Measurements from ENCODE around the gene CKM.
"Not testable (repeated sequence)": the region's sequence is repeated elsewhere in the genome, so short reads cannot be mapped to it uniquely, and the experiment has no call there.

The CKM gene

DNA sequence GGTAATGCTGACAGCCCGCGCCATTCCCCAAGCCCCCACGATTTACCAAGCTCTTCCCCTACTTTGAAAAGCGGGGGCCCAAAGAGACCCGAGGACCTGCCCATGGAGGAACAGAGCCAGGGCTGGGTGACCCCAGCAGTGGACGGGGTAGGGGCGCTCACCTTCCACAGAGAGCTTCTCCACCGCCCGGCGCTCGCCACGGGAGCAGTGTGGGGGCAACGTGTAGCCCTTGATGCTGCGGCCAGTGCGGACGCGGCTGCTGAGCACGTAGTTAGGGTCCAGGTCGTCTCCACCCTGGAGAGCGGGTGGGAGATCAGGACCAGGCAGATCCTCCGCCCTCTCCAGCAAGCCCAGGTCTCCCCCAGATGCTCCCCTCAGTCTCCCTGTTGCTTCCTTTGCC is 7.4 kb downstream of the CKM start:
- Mint-ChIP-seq H3K36me3 (ENCODE audit: low read depth) (no peaks in the 10 kb centered on the region), H3K4me1 (ENCODE audit: low read depth) (no peaks in the 10 kb centered on the region), H3K9me3 (no peaks in the 10 kb centered on the region), H3K27me3 (ENCODE audit: low read depth) (peaks cover 20% of the 10 kb centered on the region), H3K4me3 (no peak overlapping the region), H3K27ac (no peak overlapping the region)

DNA sequence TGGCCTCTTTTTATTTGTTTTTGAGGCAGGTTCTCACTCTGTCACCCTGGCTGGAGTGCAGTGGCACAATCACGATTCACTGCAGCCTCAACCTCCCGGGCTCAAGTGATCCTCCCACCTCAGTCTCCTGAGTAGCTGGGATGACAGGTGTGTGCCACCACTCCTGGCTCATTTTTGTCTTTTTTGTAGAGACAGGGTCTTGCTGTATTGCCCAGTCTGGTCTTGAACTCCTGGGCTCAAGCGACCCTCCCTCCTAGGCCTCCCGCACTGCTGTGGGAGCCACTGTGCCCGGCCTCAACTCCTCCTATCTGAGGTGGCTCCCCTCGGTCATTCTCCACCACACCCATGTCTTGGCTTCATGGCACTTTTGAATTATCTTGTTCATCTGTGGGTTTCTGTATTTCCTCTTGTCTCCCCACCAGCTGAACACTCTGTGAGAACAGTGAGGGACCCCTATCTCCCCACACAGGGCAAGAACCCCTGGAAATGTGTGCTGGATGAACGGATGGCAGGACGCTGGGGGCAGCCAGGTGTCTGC is 7.9 kb downstream of the CKM start:
- H3K9me3 Mint-ChIP-seq: no peaks in the 10 kb centered on the region
- no peak overlapping the region for H3K4me3 Mint-ChIP-seq

DNA sequence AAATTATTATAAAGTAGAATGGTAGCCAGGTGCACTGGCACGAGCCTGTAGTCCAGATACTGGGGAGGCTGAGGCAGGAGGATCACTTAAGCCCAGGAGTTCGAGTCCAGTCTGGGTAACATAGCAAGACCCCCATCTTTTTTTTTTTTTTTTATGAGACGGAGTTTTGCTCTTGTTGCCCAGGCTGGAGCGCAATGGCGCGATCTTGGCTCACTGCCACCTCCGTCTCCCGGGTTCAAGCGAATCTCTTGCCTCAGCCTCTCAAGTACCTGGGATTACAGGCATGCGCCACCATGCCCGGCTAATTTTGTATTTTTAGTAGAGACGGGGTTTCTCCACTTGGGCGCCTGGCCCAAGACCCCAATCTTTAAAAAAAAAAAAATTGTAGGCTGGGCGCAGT is 10.4 kb downstream of the CKM start:
- not testable (repeated sequence) for H3K27ac Mint-ChIP-seq; H3K9me3 Mint-ChIP-seq; H3K4me1 Mint-ChIP-seq (ENCODE audit: low read depth); H3K4me3 Mint-ChIP-seq; H3K36me3 Mint-ChIP-seq (ENCODE audit: low read depth)
- H3K27me3 Mint-ChIP-seq (ENCODE audit: low read depth): peaks cover 16% of the 10 kb centered on the region

More for the DNA sequence above, 7.9 kb downstream of the CKM start:
- Mint-ChIP-seq H3K27ac (no peak overlapping the region), H3K36me3 (ENCODE audit: low read depth) (no peaks in the 10 kb centered on the region), H3K4me1 (ENCODE audit: low read depth) (no peaks in the 10 kb centered on the region), H3K27me3 (ENCODE audit: low read depth) (peaks cover 20% of the 10 kb centered on the region)

DNA sequence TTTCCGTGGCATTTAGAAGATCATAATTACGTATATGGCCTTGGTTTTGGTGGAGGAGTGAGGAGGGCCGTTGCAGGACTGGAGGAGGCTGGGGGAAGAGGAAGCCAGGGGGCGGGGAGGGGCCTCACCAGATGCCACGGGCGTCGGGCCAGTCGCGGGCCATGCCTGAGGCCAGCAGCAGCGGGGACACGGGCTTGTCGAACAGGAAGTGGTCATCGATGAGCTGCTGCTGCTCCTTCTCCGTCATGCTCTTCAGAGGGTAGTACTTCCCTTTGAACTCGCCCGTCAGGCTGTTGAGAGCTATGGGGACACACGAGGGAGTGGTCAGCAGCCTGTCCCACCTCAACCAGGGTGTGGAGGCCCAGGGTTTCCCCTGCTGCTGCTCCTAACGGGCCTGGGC is 11.1 kb downstream of the CKM start:
- H3K4me1 Mint-ChIP-seq (ENCODE audit: low read depth): no peaks in the 10 kb centered on the region
- no peaks in the 10 kb centered on the region for H3K9me3 Mint-ChIP-seq
- peaks cover 11% of the 10 kb centered on the region for H3K27me3 Mint-ChIP-seq (ENCODE audit: low read depth)
- no peaks in the 10 kb centered on the region for H3K36me3 Mint-ChIP-seq (ENCODE audit: low read depth)
- H3K4me3 Mint-ChIP-seq: no peak overlapping the region
- no peak overlapping the region for H3K27ac Mint-ChIP-seq

DNA sequence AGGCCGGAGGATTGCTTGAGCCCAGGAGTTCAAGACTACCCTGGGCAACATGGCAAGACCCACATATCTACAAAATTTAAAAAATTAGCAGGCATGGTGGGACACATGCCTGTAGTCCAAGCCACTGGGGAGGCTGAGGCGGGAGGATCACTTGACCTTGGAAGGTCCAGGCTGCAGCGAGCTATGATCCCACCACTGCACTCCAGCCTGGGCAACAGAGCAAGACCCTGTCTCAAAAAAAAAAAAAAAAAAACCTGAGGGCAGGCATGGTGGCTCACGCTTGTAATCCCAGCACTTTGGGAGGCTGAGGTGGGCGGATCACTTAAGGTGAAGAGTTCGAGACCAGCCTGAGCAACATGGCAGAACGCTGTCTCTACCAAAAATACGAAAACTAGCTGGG is 13.4 kb downstream of the CKM start:
- not testable (repeated sequence) for H3K4me3 Mint-ChIP-seq

DNA sequence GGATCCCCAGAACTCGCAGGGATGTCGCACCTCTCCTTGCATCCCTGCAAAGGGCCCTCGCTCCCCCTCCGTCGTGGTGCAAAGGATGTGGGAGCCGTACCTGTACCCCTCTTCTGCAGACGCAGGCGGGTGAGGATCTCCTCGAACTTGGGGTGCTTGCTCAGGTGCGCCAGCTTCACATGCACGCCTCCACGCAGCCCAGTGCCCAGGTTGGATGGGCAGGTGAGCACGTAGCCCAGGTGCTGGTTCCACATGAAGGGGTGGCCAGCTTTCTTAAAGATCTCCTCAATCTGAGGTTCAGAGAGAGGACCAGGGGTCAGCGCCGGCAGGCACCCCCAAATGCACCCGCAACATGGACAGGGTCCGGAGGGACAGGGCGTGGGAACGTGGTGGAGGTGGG is 15.3 kb downstream of the CKM start:
- Mint-ChIP-seq H3K9me3 (no peaks in the 10 kb centered on the region), H3K36me3 (ENCODE audit: low read depth) (peaks cover 1% of the 10 kb centered on the region), H3K4me1 (ENCODE audit: low read depth) (no peaks in the 10 kb centered on the region), H3K27ac (no peak overlapping the region), H3K4me3 (no peak overlapping the region), H3K27me3 (ENCODE audit: low read depth) (no peaks in the 10 kb centered on the region)

More for the DNA sequence above, 13.4 kb downstream of the CKM start:
- not testable (repeated sequence) for H3K36me3 Mint-ChIP-seq (ENCODE audit: low read depth); H3K27me3 Mint-ChIP-seq (ENCODE audit: low read depth); H3K9me3 Mint-ChIP-seq; H3K4me1 Mint-ChIP-seq (ENCODE audit: low read depth); H3K27ac Mint-ChIP-seq

DNA sequence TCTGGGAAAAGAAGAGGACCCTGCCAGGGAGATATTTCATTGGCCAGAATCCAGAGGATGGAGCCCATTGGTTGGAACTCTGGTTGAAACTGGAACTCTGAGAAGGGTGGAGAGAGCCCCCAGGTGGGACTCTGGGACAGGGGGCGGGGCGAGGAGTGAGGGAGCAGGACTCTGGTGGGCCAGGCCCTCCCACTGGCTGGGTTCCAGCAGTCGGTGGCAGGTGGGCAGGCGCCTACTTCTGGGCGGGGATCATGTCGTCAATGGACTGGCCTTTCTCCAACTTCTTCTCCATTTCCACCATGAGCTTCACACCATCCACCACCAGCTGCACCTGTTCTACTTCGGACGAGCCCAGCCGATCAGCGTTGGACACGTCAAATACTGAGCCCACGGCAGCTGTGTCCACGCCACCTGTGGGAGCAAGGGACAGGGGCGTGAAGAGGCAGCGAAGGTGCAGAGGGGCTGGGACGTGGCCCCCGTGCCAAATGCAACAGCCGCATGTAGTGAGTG is 16.1 kb downstream of the CKM start:
- Mint-ChIP-seq H3K4me3 (no peak overlapping the region), H3K36me3 (ENCODE audit: low read depth) (peaks cover 1% of the 10 kb centered on the region), H3K27me3 (ENCODE audit: low read depth) (no peaks in the 10 kb centered on the region), H3K9me3 (no peaks in the 10 kb centered on the region), H3K27ac (no peak overlapping the region), H3K4me1 (ENCODE audit: low read depth) (no peaks in the 10 kb centered on the region)

DNA sequence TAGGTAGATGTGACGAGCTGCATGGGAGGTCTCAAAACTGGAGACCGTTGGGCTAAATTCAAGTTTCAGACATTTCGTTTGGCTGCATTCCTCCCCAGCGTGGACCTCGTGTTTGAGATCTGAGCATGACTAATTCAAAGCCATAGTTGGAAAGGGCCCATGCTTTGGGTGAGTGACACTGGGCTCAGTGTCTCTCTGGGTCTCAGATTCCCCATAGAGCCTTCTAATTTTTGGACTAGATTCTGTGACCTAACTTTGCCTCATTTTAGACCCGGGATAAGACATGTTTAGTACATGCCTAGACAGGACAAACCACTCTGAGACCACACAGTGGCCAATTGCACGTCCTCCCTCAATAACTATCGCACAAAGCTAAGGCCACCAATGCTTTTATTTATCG is 16.6 kb downstream of the CKM start:
- H3K4me1 Mint-ChIP-seq (ENCODE audit: low read depth): no peaks in the 10 kb centered on the region
- peaks cover 1% of the 10 kb centered on the region for H3K36me3 Mint-ChIP-seq (ENCODE audit: low read depth)
- no peaks in the 10 kb centered on the region for H3K9me3 Mint-ChIP-seq
- H3K27me3 Mint-ChIP-seq (ENCODE audit: low read depth): no peaks in the 10 kb centered on the region
- no peak overlapping the region for H3K4me3 Mint-ChIP-seq
- no peak overlapping the region for H3K27ac Mint-ChIP-seq

DNA sequence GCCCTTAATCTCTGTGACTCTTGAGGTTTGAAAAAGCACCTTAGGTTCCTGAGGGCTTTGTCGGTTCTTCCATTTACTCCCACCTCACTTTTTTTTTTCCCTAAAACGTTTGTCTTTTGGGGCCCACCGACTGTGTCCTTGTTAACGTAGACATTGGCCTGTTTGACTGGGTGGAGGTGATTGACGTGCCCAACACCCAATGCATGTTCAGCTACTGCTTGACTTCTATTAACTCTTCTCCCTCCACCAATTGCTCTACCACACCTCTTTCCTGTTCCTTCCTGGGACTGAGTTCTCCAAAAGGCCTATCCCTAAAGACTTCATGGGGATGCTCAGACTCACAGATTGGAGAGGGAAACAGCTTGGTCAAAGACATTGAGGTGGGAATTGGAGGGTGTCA is 17.3 kb downstream of the CKM start:
- Mint-ChIP-seq H3K9me3 (no peaks in the 10 kb centered on the region), H3K36me3 (ENCODE audit: low read depth) (peaks cover 1% of the 10 kb centered on the region), H3K4me1 (ENCODE audit: low read depth) (no peaks in the 10 kb centered on the region), H3K27me3 (ENCODE audit: low read depth) (no peaks in the 10 kb centered on the region), H3K27ac (no peak overlapping the region), H3K4me3 (no peak overlapping the region)

DNA sequence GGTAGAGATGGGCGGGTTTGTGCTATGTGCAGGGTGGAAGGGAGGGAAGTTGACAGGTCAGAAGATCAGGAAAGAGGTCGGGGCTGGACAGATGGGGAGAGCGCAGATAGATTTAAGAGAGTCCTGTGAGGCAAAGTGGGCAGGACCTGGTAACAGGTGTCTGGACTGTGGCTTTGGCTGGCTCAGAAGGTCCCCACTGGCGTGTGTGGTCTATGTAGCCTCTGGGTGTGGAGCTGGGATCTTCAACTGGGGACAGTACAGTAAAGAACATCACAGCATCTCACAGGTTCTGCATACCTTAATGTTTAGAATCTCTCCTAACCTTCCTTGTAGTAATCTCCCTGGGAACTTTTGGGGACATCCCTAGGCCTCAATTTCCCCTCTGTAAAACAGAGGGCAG is 17.7 kb downstream of the CKM start:
- H3K27ac Mint-ChIP-seq: no peak overlapping the region
- H3K4me3 Mint-ChIP-seq: no peak overlapping the region
- H3K27me3 Mint-ChIP-seq (ENCODE audit: low read depth): no peaks in the 10 kb centered on the region
- no peaks in the 10 kb centered on the region for H3K9me3 Mint-ChIP-seq
- H3K4me1 Mint-ChIP-seq (ENCODE audit: low read depth): no peaks in the 10 kb centered on the region
- H3K36me3 Mint-ChIP-seq (ENCODE audit: low read depth): peaks cover 4% of the 10 kb centered on the region

DNA sequence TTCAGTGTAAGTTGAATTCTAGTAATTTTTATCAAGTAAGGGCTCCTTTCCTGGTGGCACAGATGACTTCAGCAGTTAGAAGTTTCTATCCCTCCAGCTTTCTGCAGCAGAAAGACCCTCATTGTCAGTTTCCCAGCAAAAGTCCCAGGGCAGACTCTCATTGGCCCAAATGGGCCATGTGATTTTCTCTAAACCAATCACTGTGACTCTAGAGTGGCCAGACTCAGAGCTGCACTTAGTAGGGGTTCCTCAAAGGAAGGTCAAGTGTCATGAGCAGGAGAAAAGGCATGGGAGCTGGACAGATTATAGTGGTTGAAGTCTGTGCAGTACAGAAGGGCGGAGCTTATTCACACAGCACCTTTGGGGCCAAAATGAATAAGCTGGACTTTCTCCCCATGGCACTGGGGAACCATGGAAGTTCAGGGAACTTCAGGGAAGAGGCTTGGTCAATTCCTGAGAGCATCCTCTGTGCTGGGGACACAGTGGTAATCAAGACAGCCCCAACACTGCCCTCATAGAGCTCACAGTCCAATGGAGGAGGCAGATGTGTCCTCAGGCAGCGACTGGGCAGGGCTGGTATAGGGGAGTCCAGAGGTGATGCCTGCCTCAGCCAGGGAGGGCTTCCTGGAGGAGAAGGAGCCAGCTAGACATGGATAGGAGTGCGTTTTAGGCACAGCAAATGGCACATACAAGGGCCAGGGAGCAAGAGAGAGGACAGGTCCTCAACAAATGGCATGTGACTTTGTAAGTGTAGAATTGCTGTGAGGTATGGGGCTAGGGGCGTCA is 18.3 kb downstream of the CKM start:
- Mint-ChIP-seq H3K36me3 (ENCODE audit: low read depth) (peaks cover 4% of the 10 kb centered on the region), H3K27ac (no peak overlapping the region), H3K4me1 (ENCODE audit: low read depth) (no peaks in the 10 kb centered on the region), H3K9me3 (no peaks in the 10 kb centered on the region), H3K4me3 (no peak overlapping the region), H3K27me3 (ENCODE audit: low read depth) (no peaks in the 10 kb centered on the region)

DNA sequence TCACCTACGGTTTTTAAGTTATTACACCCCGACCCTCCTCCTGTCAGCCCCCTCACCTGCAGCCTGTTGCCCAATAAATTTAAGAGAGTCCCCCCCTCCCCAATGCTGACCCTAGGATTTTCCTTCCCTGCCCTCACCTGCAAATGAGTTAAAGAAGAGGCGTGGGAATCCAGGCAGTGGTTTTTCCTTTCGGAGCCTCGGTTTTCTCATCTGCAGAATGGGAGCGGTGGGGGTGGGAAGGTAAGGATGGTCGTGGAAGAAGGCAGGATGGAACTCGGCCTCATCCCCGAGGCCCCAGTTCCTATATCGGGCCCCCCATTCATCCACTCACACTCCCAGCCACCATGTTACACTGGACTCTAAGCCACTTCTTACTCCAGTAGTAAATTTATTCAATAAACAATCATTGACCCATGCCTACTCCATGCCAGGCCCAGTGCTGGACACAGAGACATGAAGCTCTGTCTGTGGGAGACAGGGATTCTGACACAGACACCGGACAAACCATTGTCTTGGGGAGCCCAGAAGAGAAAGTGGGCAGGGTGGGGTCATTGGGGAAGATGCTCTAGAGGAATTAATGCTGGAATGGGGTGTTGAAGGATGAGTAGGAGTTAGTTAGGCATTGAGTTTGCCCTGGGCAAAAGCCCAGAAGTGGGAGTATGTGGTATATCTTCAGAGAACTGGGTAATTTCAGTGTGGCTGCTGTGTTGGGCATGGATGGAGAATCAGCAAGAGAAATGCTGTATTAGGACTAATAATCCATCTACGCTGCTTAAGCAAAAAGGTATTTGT is 19.2 kb downstream of the CKM start:
- Mint-ChIP-seq H3K9me3 (no peaks in the 10 kb centered on the region), H3K4me3 (no peak overlapping the region), H3K27ac (no peak overlapping the region), H3K36me3 (ENCODE audit: low read depth) (peaks cover 4% of the 10 kb centered on the region), H3K27me3 (ENCODE audit: low read depth) (no peaks in the 10 kb centered on the region), H3K4me1 (ENCODE audit: low read depth) (no peaks in the 10 kb centered on the region)

DNA sequence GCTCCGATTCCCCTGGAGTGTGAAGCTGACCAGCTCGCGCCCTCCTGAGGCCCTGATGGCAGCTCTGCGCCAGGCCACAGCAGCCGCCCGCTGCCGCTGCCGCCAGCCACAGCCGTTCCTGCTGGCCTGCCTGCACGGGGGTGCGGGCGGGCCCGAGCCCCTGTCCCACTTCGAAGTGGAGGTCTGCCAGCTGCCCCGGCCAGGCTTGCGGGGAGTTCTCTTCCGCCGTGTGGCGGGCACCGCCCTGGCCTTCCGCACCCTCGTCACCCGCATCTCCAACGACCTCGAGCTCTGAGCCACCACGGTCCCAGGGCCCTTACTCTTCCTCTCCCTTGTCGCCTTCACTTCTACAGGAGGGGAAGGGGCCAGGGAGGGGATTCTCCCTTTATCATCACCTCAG is 20.3 kb downstream of the CKM start:
- Mint-ChIP-seq H3K4me3 (no peak overlapping the region), H3K27ac (no peak overlapping the region), H3K27me3 (ENCODE audit: low read depth) (no peaks in the 10 kb centered on the region), H3K36me3 (ENCODE audit: low read depth) (peaks cover 4% of the 10 kb centered on the region), H3K9me3 (no peaks in the 10 kb centered on the region), H3K4me1 (ENCODE audit: low read depth) (no peaks in the 10 kb centered on the region)

DNA sequence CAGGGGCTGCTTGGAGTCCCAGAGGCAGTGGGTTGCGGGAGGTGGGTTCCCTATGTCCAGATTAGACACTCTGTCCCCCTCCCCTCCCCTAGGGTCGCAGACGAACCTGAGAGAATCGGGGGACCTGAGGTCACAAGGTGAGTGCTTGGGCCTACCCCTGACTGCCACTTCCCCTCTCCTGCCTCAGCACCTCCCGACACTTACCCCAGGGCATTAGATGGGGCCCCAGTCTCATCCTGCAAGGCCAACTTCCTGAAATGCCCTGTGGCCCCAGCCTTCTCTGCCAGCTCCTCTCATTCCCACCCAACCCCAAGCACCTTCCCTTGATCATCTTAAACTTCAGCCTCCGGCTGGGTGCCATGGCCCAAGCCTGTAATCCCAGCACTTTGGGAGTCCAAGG is 23.0 kb downstream of the CKM start:
- Mint-ChIP-seq H3K36me3 (ENCODE audit: low read depth) (peaks cover 4% of the 10 kb centered on the region), H3K9me3 (no peaks in the 10 kb centered on the region), H3K27me3 (ENCODE audit: low read depth) (no peaks in the 10 kb centered on the region), H3K4me1 (ENCODE audit: low read depth) (no peaks in the 10 kb centered on the region), H3K27ac (no peak overlapping the region), H3K4me3 (no peak overlapping the region)

DNA sequence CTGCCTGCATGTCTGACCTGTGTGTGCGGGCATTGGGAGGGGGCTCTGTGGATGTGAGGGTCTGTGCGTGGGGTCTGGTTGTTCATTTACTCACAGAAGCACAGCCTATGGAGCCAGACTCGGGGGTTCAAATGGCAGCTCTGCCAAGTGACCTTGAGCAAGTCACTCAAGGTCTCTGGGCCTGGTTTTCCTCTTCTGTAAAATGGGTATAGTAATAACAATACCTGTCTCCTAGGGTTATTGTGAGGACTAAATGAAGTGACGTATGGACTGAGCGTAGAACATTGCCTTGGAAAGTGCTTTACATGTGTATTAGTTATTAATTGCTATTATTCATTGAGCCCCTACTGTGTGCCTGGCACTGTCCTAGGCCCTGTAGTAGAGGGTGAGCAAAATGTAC is 24.4 kb downstream of the CKM start:
- peaks cover 4% of the 10 kb centered on the region for H3K36me3 Mint-ChIP-seq (ENCODE audit: low read depth)
- H3K27ac Mint-ChIP-seq: no peak overlapping the region
- H3K27me3 Mint-ChIP-seq (ENCODE audit: low read depth): no peaks in the 10 kb centered on the region
- H3K4me1 Mint-ChIP-seq (ENCODE audit: low read depth): no peaks in the 10 kb centered on the region
- no peak overlapping the region for H3K4me3 Mint-ChIP-seq
- H3K9me3 Mint-ChIP-seq: no peaks in the 10 kb centered on the region

All from T-helper 1 cell treated with Interleukin-12 subunit alpha and Interleukin-12 subunit beta and Interleukin-4 antibody, amounts not matched to agents 30 μg/mL and 1 μg/mL, for 36 hours (primary cell).